Gastrocnemius medialis (tissue), 4 donors: ENCODE data around the gene MUC5B.

ENCODE experiments used
- CTCF ChIP-seq, 5 experiments: fragments of 450-650 bp in 3 of 5; fragments of 200-600 bp in 2 of 5; sonication (generic) in 2 of 5; IDR thresholded peaks in 4 of 5; conservative IDR thresholded peaks in 1 of 5; 1 replicate in 4 of 5; 2 replicates in 1 of 5; pipeline ENCODE4 v1.5.1; 2016 to 2019; ENCODE audit warnings: antibody characterized with exemption in 5 of 5, mild to moderate bottlenecking in 3 of 5, moderate library complexity in 3 of 5
- POLR2A ChIP-seq, 2 donors: fragments of 450-650 bp; IDR thresholded peaks; one replicate each; pipeline ENCODE4 v1.6.1; 2017; ENCODE audit warnings: antibody characterized with exemption in 2 of 2, mild to moderate bottlenecking in 2 of 2, moderate library complexity in 2 of 2

- TF ChIP-seq CTCF (IDR thresholded peaks at IDR 0.05 in 4 of 5, conservative IDR thresholded peaks at IDR 0.05 in 1 of 5) (no peak), POLR2A (IDR thresholded peaks at IDR 0.05) (no peak)
Measured at GRCh38 chr11:1237851-1238250, 15.0 kb downstream of the MUC5B start.
